Body of pancreas (tissue), 4 donors: ENCODE measurements around the gene PIGU. TPM values are rescaled to one million over a fixed set of nuclear protein-coding genes. Genes with fewer than 3 reads are reported as not detected.

Experiments
- ATAC-seq: fragments of 150-250 bp; one replicate; pipeline ENCODE4 v1.9.1; 2016
- DNase-seq, 4 donors: peaks; one replicate each; pipeline ENCODE4 v3.0.0-alpha.2; 2019
- H3K27ac ChIP-seq, 4 donors: fragments of 200-600 bp; sonication (generic); 1 replicate in 3 of 4; 2 replicates in 1 of 4; pipeline versions ENCODE4 v1.5.1 to v1.6.1; 2016 to 2019; ENCODE audit warnings: mild to moderate bottlenecking in 1 of 4, mixed read lengths in 1 of 4, moderate library complexity in 1 of 4
- H3K27me3 ChIP-seq, 2 donors: fragments of 200-600 bp; sonication (generic); one replicate each; pipeline ENCODE4 v1.6.0; 2016; ENCODE audit warnings: mild to moderate bottlenecking in 1 of 2
- H3K36me3 ChIP-seq, 2 donors: fragments of 200-600 bp; sonication (generic); replicated peaks in 1 of 2; 2 replicates each; pipeline ENCODE4 v1.5.1; 2016; ENCODE audit warnings: low read depth in 2 of 2; ENCODE audit not compliant: insufficient read depth in 1 of 2
- H3K4me1 ChIP-seq: fragments of 200-600 bp; sonication (generic); one replicate; pipeline ENCODE4 v1.6.0; 2016
- H3K4me3 ChIP-seq, 2 donors: fragments of 200-600 bp; sonication (generic); 1 replicate in 1 of 2; 2 replicates in 1 of 2; pipeline ENCODE4 v1.5.1; 2016 to 2019
- H3K9me3 ChIP-seq, 3 donors: fragments of 200-600 bp; sonication (generic); 1 replicate in 2 of 3; 2 replicates in 1 of 3; pipeline ENCODE4 v1.5.1; 2016
- POLR2A ChIP-seq, 3 donors: fragments of 450-650 bp; IDR thresholded peaks; one replicate each; pipeline ENCODE4 v1.6.1; 2016; ENCODE audit warnings: antibody characterized with exemption in 3 of 3, mild to moderate bottlenecking in 2 of 3
- WGBS, 2 donors: methylation state at CpG; one replicate each; pipeline ENCODE4 v1.1.5; 2017; 5-methylcytosine and 5-hydroxymethylcytosine counted together
- intact Hi-C: fragments of 100-400 bp; cut with DNase I; formaldehyde crosslinking; loops from one replicate; pipeline ENCODE4 v1.15.1; 2023
- total RNA-seq, 2 donors: library from RNA; depleted of rRNA; stranded (reverse); fragments of >200 nt; gene quantifications; one replicate each; pipeline ENCODE4 v1.1.0, GENCODE V29; 2016
- TF ChIP-seq, protein P1 (sequence below), 7 experiments: fragments of 450-650 bp in 4 of 7; fragments of 200-600 bp in 3 of 7; sonication (generic) in 3 of 7; IDR thresholded peaks; one replicate each; pipeline ENCODE4 v1.5.1; 2016 to 2019; ENCODE audit warnings: antibody characterized with exemption in 7 of 7

The PIGU gene
- total RNA-seq, 2 donors from 2014 or later, result 4.4 to 14.8 TPM

- TF ChIP-seq POLR2A (IDR thresholded peaks at IDR 0.05), result no peak
- TF ChIP-seq, protein P1, sequence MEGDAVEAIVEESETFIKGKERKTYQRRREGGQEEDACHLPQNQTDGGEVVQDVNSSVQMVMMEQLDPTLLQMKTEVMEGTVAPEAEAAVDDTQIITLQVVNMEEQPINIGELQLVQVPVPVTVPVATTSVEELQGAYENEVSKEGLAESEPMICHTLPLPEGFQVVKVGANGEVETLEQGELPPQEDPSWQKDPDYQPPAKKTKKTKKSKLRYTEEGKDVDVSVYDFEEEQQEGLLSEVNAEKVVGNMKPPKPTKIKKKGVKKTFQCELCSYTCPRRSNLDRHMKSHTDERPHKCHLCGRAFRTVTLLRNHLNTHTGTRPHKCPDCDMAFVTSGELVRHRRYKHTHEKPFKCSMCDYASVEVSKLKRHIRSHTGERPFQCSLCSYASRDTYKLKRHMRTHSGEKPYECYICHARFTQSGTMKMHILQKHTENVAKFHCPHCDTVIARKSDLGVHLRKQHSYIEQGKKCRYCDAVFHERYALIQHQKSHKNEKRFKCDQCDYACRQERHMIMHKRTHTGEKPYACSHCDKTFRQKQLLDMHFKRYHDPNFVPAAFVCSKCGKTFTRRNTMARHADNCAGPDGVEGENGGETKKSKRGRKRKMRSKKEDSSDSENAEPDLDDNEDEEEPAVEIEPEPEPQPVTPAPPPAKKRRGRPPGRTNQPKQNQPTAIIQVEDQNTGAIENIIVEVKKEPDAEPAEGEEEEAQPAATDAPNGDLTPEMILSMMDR (IDR thresholded peaks at IDR 0.05), result peak; percentile 47 to 77 (median 71)
- intact Hi-C loops, result no loop called here
- H3K9me3 ChIP-seq, result no peaks in the 10 kb centered on the region
- peak; percentile 67 for ATAC-seq
- WGBS, 2 donors, result 21 to 33% methylated on average over 5 of the region's 5 CpGs
- H3K4me1 ChIP-seq, result no peaks in the 10 kb centered on the region
- no peak overlapping the region for H3K27ac ChIP-seq
- H3K27me3 ChIP-seq, result no peaks in the 10 kb centered on the region
- peaks cover 7 to 30% of the 10 kb centered on the region in 2 donors for H3K36me3 ChIP-seq
- DNase-seq, result peak; percentile 51 to 71 (median 64)
- no peak overlapping the region for H3K4me3 ChIP-seq
Observed at GRCh38 chr20:34538671-34539123, 138.2 kb downstream of the PIGU start.

DNA sequence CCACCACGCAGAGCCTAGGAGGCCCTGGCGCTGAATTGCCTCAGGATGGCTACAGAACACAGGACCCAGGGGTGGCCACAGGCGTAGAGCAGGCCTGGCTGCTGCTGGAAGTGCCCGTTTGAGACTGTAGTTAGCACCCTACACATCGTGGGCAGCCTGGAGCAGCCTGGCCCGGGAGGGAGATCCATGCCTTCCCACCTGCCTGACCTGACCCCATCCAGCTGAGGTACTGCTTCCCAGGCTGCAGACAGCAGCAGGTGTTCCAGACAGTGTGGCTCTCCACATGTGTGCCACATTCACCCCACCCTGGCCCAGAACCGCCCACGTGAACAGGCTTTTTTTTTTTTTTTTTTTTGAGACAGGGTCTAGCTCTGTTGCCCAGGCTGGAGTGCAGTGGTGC, 139.2 kb downstream of the PIGU start:
- WGBS, 2 donors, result 80 to 88% methylated on average over 8 of the region's 8 CpGs
- intact Hi-C loops, result no loop called here
- H3K9me3 ChIP-seq, result no peaks in the 10 kb centered on the region
- no peak overlapping the region for H3K4me3 ChIP-seq
- no peak overlapping the region for H3K27ac ChIP-seq
- no peaks in the 10 kb centered on the region for H3K4me1 ChIP-seq
- DNase-seq (no peak), ATAC-seq (no peak)
- peaks cover 7 to 34% of the 10 kb centered on the region in 2 donors for H3K36me3 ChIP-seq
- H3K27me3 ChIP-seq, result no peaks in the 10 kb centered on the region
- TF ChIP-seq, protein P1 (IDR thresholded peaks at IDR 0.05), result no peak
- TF ChIP-seq POLR2A (IDR thresholded peaks at IDR 0.05), result no peak

- DNase-seq (peak; percentile 58 to 76 (median 68)), ATAC-seq (no peak)
- Histone ChIP-seq H3K27ac (no peak overlapping the region), H3K27me3 (no peaks in the 10 kb centered on the region), H3K4me1 (no peaks in the 10 kb centered on the region), H3K36me3 (peaks cover 7 to 34% of the 10 kb centered on the region in 2 donors), H3K4me3 (no peak overlapping the region), H3K9me3 (no peaks in the 10 kb centered on the region)
- intact Hi-C loops, result no loop called here
- WGBS, 2 donors, result 63 to 82% methylated on average over 1 to 10 of the region's 10 CpGs
- no peak for TF ChIP-seq POLR2A (IDR thresholded peaks at IDR 0.05)
- TF ChIP-seq, protein P1 (IDR thresholded peaks at IDR 0.05), result peak in 6 of 7 experiments; percentile 32 to 53 (median 44)
Observed at GRCh38 chr20:34536798-34537394, 140.0 kb downstream of the PIGU start.

DNA sequence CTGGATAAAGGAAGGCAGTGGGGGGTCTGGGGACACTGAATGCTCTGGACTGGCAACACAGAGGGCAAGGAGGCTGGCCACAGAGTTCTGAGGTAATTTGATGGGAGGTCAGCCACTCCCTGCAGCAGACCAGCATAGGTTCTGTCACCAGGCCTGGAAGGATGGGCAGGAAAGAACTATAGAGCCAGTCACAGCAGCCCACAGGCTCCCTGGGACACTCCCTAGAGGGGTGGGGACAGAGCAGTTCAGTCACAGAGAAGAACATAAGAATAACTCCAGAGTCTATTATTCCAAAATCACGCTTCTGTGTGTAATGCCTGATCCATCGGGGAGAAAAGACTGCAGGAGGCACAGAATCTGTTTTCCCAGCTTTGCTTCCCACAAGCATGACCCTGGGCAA, 141.0 kb downstream of the PIGU start:
- ATAC-seq (no peak), DNase-seq (no peak)
- Histone ChIP-seq H3K4me3 (no peak overlapping the region), H3K27ac (no peak overlapping the region), H3K4me1 (no peaks in the 10 kb centered on the region), H3K27me3 (no peaks in the 10 kb centered on the region), H3K36me3 (peaks cover 7 to 31% of the 10 kb centered on the region in 2 donors), H3K9me3 (no peaks in the 10 kb centered on the region)
- intact Hi-C loops, result no loop called here
- no peak for TF ChIP-seq POLR2A (IDR thresholded peaks at IDR 0.05)
- TF ChIP-seq, protein P1 (IDR thresholded peaks at IDR 0.05), result no peak
- 100% methylated on average over 2 of the region's 2 CpGs; no CpG with 5 or more reads in 1 of the 2 donors for WGBS, 2 donors
